Measurements from ENCODE around the gene CLASP1.
A peak's percentile ranks its signal among the peaks of the same experiment; 100 is the strongest.
"Not testable (repeated sequence)": the region's sequence is repeated elsewhere in the genome, so short reads cannot be mapped to it uniquely, and the experiment has no call there.

Gene CLASP1

GRCh38 chr2:121362774-121363173 is 286.5 kb downstream of the CLASP1 start:
- DNase-seq, result no peak

GRCh38 chr2:121362226-121362625 is 287.0 kb downstream of the CLASP1 start:
- DNase-seq, result no peak

- no peak for DNase-seq
These were observed 288.5 kb downstream of the CLASP1 start for GRCh38 chr2:121360566-121361300.

GRCh38 chr2:121359716-121360565 is 289.3 kb downstream of the CLASP1 start:
- no peak for DNase-seq

- no peak for DNase-seq
These were observed 290.1 kb downstream of the CLASP1 start for GRCh38 chr2:121359170-121359569.

GRCh38 chr2:121358291-121358690 is 291.0 kb downstream of the CLASP1 start:
- DNase-seq, result no peak

GRCh38 chr2:121356058-121356640 is 293.1 kb downstream of the CLASP1 start:
- peak; percentile 66 for DNase-seq

- DNase-seq, result no peak
These were observed 293.8 kb downstream of the CLASP1 start for GRCh38 chr2:121355488-121355887.

GRCh38 chr2:121351521-121352318 is 297.5 kb downstream of the CLASP1 start:
- no peak for DNase-seq

GRCh38 chr2:121350890-121351289 is 298.4 kb downstream of the CLASP1 start:
- no peak for DNase-seq

- DNase-seq, result no peak
These were observed 298.9 kb downstream of the CLASP1 start for GRCh38 chr2:121350402-121350775.

- no peak for DNase-seq
These were observed 299.4 kb downstream of the CLASP1 start for GRCh38 chr2:121349721-121350401.

GRCh38 chr2:121348128-121348740 is 301.0 kb downstream of the CLASP1 start:
- DNase-seq, result no peak

- DNase-seq, result no peak
These were observed 302.4 kb downstream of the CLASP1 start for GRCh38 chr2:121346859-121347258.

- DNase-seq, result no peak
These were observed 302.9 kb downstream of the CLASP1 start for GRCh38 chr2:121346407-121346806.

GRCh38 chr2:121345887-121346286 is 303.4 kb downstream of the CLASP1 start:
- no peak for DNase-seq

- DNase-seq, result no peak
These were observed 304.2 kb downstream of the CLASP1 start for GRCh38 chr2:121345101-121345500.

- not testable (repeated sequence) for DNase-seq
These were observed 305.3 kb downstream of the CLASP1 start for GRCh38 chr2:121343828-121344399.

GRCh38 chr2:121343191-121343590 is 306.1 kb downstream of the CLASP1 start:
- no peak for DNase-seq

GRCh38 chr2:121342751-121343150 is 306.5 kb downstream of the CLASP1 start:
- DNase-seq, result no peak

GRCh38 chr2:121340926-121341325 is 308.3 kb downstream of the CLASP1 start:
- DNase-seq, result no peak

- no peak for DNase-seq
These were observed 311.0 kb downstream of the CLASP1 start for GRCh38 chr2:121338281-121338680.
